Esophagus muscularis mucosa (tissue), 4 donors: Measurements from ENCODE around the gene TNFSF8.

ENCODE experiments used
- CTCF ChIP-seq, 3 experiments: fragments of 200-600 bp in 2 of 3; fragments of 450-650 bp in 1 of 3; sonication (generic) in 2 of 3; IDR thresholded peaks; one replicate each; pipeline ENCODE4 v1.5.1; 2017 to 2019; ENCODE audit warnings: antibody characterized with exemption in 3 of 3, mild to moderate bottlenecking in 2 of 3, moderate library complexity in 1 of 3
- EP300 ChIP-seq: sonication (generic); formaldehyde crosslinking; IDR thresholded peaks from one replicate; pipeline ENCODE4 v1.6.1; 2017; ENCODE audit warnings: antibody characterized with exemption
- POLR2A ChIP-seq: fragments of 450-650 bp; IDR thresholded peaks from one replicate; pipeline ENCODE4 v1.6.1; 2017; ENCODE audit warnings: antibody characterized with exemption, moderate library complexity, mild to moderate bottlenecking, low read depth
- POLR2AphosphoS5 ChIP-seq, 2 donors: sonication (generic); formaldehyde crosslinking; IDR thresholded peaks; one replicate each; pipeline ENCODE4 v1.6.1; 2017; ENCODE audit warnings: antibody characterized with exemption in 2 of 2

GRCh38 chr9:114854736-114855355 lies 75.5 kb downstream of the TNFSF8 start:
- no peak for TF ChIP-seq CTCF (IDR thresholded peaks at IDR 0.05)
- TF ChIP-seq POLR2A: no peak
- TF ChIP-seq POLR2AphosphoS5 (IDR thresholded peaks at IDR 0.05): no peak
- TF ChIP-seq EP300: no peak
